ENCODE data around the gene ARPIN. TPM values are rescaled to one million over a fixed set of nuclear protein-coding genes. Genes with fewer than 3 reads are reported as not detected.
"Not testable (repeated sequence)": the region's sequence is repeated elsewhere in the genome, so short reads cannot be mapped to it uniquely, and the experiment has no call there.

Gene ARPIN
- total RNA-seq, 2 donors from 2014 or later: 8.3 to 11.8 TPM

- TF ChIP-seq CTCF (IDR thresholded peaks at IDR 0.05): peak; percentile 84 to 94
- peak; percentile 82 for DNase-seq (ENCODE audit: low spot score)
- Histone ChIP-seq H3K27me3 (no peaks in the 10 kb centered on the region), H3K36me3 (peaks cover 24% of the 10 kb centered on the region), H3K4me1 (no peaks in the 10 kb centered on the region), H3K4me3 (no peak overlapping the region), H3K9me3 (no peaks in the 10 kb centered on the region), H3K27ac (no peak overlapping the region)
These were observed 37.7 kb downstream of the ARPIN start for GRCh38 chr15:89874926-89875564.

- Histone ChIP-seq H3K4me1 (no peaks in the 10 kb centered on the region), H3K4me3 (no peak overlapping the region), H3K9me3 (no peaks in the 10 kb centered on the region), H3K27ac (no peak overlapping the region), H3K36me3 (peaks cover 24% of the 10 kb centered on the region), H3K27me3 (no peaks in the 10 kb centered on the region)
- TF ChIP-seq CTCF (IDR thresholded peaks at IDR 0.05): no peak
- DNase-seq (ENCODE audit: low spot score): no peak
These were observed 42.0 kb downstream of the ARPIN start for GRCh38 chr15:89870688-89871288.

GRCh38 chr15:89870006-89870405 is 42.7 kb downstream of the ARPIN start:
- H3K27ac ChIP-seq: no peak overlapping the region
- H3K27me3 ChIP-seq: no peaks in the 10 kb centered on the region
- no peaks in the 10 kb centered on the region for H3K4me1 ChIP-seq
- peaks cover 32% of the 10 kb centered on the region for H3K36me3 ChIP-seq
- TF ChIP-seq CTCF (IDR thresholded peaks at IDR 0.05): no peak
- H3K4me3 ChIP-seq: no peak overlapping the region
- no peak for DNase-seq (ENCODE audit: low spot score)
- H3K9me3 ChIP-seq: no peaks in the 10 kb centered on the region

GRCh38 chr15:89869490-89869889 is 43.3 kb downstream of the ARPIN start:
- not testable (repeated sequence) for H3K27ac ChIP-seq; H3K4me3 ChIP-seq; DNase-seq (ENCODE audit: low spot score); H3K27me3 ChIP-seq; H3K9me3 ChIP-seq; H3K4me1 ChIP-seq
- H3K36me3 ChIP-seq: peaks cover 32% of the 10 kb centered on the region

GRCh38 chr15:89864958-89865739 is 47.6 kb downstream of the ARPIN start:
- no peak overlapping the region for H3K27ac ChIP-seq
- peaks cover 38% of the 10 kb centered on the region for H3K36me3 ChIP-seq
- no peaks in the 10 kb centered on the region for H3K4me1 ChIP-seq
- no peak for TF ChIP-seq CTCF (IDR thresholded peaks at IDR 0.05)
- no peaks in the 10 kb centered on the region for H3K27me3 ChIP-seq
- H3K9me3 ChIP-seq: no peaks in the 10 kb centered on the region
- DNase-seq (ENCODE audit: low spot score): no peak
- no peak overlapping the region for H3K4me3 ChIP-seq

- H3K4me1 ChIP-seq: no peaks in the 10 kb centered on the region
- no peak overlapping the region for H3K27ac ChIP-seq
- H3K36me3 ChIP-seq: peaks cover 37% of the 10 kb centered on the region
- H3K27me3 ChIP-seq: no peaks in the 10 kb centered on the region
- TF ChIP-seq CTCF (IDR thresholded peaks at IDR 0.05): no peak
- no peaks in the 10 kb centered on the region for H3K9me3 ChIP-seq
- no peak for DNase-seq (ENCODE audit: low spot score)
- H3K4me3 ChIP-seq: no peak overlapping the region
These were observed 48.8 kb downstream of the ARPIN start for GRCh38 chr15:89863918-89864317.

Data from right atrium auricular region (tissue), 2 donors.